ENCODE results near the gene IGF2.

The IGF2 gene

GRCh38 chr11:2110521-2110920, 28.7 kb downstream of the IGF2 start:
- no peak for TF ChIP-seq TCF12 (IDR thresholded peaks at IDR 0.05; ENCODE audit: low read depth)
- no peak for TF ChIP-seq CREB1 (IDR thresholded peaks at IDR 0.05; ENCODE audit: low read depth)
- no peak for TF ChIP-seq CEBPB (IDR thresholded peaks at IDR 0.05)
- no peak for TF ChIP-seq RAD21 (IDR thresholded peaks at IDR 0.05; ENCODE audit: low read depth)

- TF ChIP-seq USF1 (IDR thresholded peaks at IDR 0.05) (no peak), TEAD4 (IDR thresholded peaks at IDR 0.05) (no peak), EP300 (IDR thresholded peaks at IDR 0.05; ENCODE audit: borderline replicate concordance) (no peak), YY1 (IDR thresholded peaks at IDR 0.05; ENCODE audit: low read depth) (no peak), MAX (IDR thresholded peaks at IDR 0.05) (no peak)
Observed at GRCh38 chr11:2109541-2110019, 29.6 kb downstream of the IGF2 start.

GRCh38 chr11:2108675-2109491, 30.3 kb downstream of the IGF2 start:
- no peak for TF ChIP-seq RAD21 (IDR thresholded peaks at IDR 0.05; ENCODE audit: low read depth)
- TF ChIP-seq MAX (IDR thresholded peaks at IDR 0.05): no peak
- no peak for TF ChIP-seq YY1 (IDR thresholded peaks at IDR 0.05; ENCODE audit: low read depth)
- no peak for TF ChIP-seq CREB1 (IDR thresholded peaks at IDR 0.05; ENCODE audit: low read depth)
- TF ChIP-seq TAF1 (IDR thresholded peaks at IDR 0.05; ENCODE audit: low read depth): no peak
- TF ChIP-seq NFIC (IDR thresholded peaks at IDR 0.05): no peak
- TF ChIP-seq EP300 (IDR thresholded peaks at IDR 0.05; ENCODE audit: borderline replicate concordance): no peak
- no peak for TF ChIP-seq ZBTB7A (IDR thresholded peaks at IDR 0.05; ENCODE audit: low read depth)
- TF ChIP-seq CEBPB (IDR thresholded peaks at IDR 0.05): no peak
- TF ChIP-seq REST (IDR thresholded peaks at IDR 0.05; ENCODE audit: low read depth): no peak
- TF ChIP-seq EGR1 (IDR thresholded peaks at IDR 0.05): no peak
- no peak for TF ChIP-seq FOXM1 (IDR thresholded peaks at IDR 0.05; ENCODE audit: borderline replicate concordance, low read depth)
- no peak for TF ChIP-seq TEAD4 (IDR thresholded peaks at IDR 0.05)
- TF ChIP-seq USF1 (IDR thresholded peaks at IDR 0.05): no peak
- no peak for TF ChIP-seq TCF12 (IDR thresholded peaks at IDR 0.05; ENCODE audit: low read depth)

GRCh38 chr11:2107941-2108630, 31.1 kb downstream of the IGF2 start:
- no peak for TF ChIP-seq TAF1 (IDR thresholded peaks at IDR 0.05; ENCODE audit: low read depth)
- TF ChIP-seq CREB1 (IDR thresholded peaks at IDR 0.05; ENCODE audit: low read depth): no peak
- no peak for TF ChIP-seq CEBPB (IDR thresholded peaks at IDR 0.05)
- TF ChIP-seq YY1 (IDR thresholded peaks at IDR 0.05; ENCODE audit: low read depth): no peak
- TF ChIP-seq REST (IDR thresholded peaks at IDR 0.05; ENCODE audit: low read depth): no peak
- TF ChIP-seq EGR1 (IDR thresholded peaks at IDR 0.05): no peak
- TF ChIP-seq FOXM1 (IDR thresholded peaks at IDR 0.05; ENCODE audit: borderline replicate concordance, low read depth): no peak
- TF ChIP-seq TEAD4 (IDR thresholded peaks at IDR 0.05): no peak
- TF ChIP-seq MAX (IDR thresholded peaks at IDR 0.05): no peak
- no peak for TF ChIP-seq RAD21 (IDR thresholded peaks at IDR 0.05; ENCODE audit: low read depth)
- TF ChIP-seq ZBTB7A (IDR thresholded peaks at IDR 0.05; ENCODE audit: low read depth): no peak
- TF ChIP-seq USF1 (IDR thresholded peaks at IDR 0.05): no peak

- TF ChIP-seq TEAD4 (IDR thresholded peaks at IDR 0.05) (no peak), YY1 (IDR thresholded peaks at IDR 0.05; ENCODE audit: low read depth) (no peak), TAF1 (IDR thresholded peaks at IDR 0.05; ENCODE audit: low read depth) (no peak), CREB1 (IDR thresholded peaks at IDR 0.05; ENCODE audit: low read depth) (no peak), NFIC (IDR thresholded peaks at IDR 0.05) (no peak), USF1 (IDR thresholded peaks at IDR 0.05) (no peak), ZBTB7A (IDR thresholded peaks at IDR 0.05; ENCODE audit: low read depth) (no peak), RAD21 (IDR thresholded peaks at IDR 0.05; ENCODE audit: low read depth) (no peak), REST (IDR thresholded peaks at IDR 0.05; ENCODE audit: low read depth) (no peak), EP300 (IDR thresholded peaks at IDR 0.05; ENCODE audit: borderline replicate concordance) (no peak)
Observed at GRCh38 chr11:2107521-2107920, 31.7 kb downstream of the IGF2 start.
